Measurements from ENCODE around the gene ARAP3.

ARAP3 gene

DNA sequence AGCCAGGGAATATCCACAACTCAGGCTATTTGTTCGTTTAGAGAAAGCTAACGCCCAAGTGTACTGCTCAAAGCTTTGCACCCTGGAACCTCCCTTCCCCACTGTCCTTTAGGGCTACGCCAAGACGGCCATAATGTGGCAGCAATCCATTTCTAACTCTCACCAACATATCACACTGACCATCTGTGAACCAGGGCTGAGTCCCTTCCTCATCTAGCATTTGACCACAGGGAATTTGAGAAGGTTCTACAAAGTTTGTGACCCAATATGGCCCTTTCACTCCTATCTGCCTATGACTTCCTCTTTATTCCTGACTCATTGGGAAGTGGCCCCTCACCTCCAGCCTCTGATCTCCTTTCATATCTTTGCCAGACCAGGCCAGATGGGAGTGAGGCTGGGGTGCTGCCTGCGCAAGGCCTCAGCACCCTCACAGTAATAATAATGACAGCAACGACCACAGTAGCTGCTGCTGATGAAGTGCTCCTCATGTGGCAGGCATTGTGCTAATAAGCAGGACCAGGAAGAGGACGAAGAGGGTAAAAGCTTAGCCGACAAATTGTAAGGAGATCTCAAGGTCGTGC is 9.3 kb upstream of the ARAP3 start:
- no peak for TF ChIP-seq ZFX (IDR thresholded peaks at IDR 0.05; ENCODE audit: borderline replicate concordance)
- TF ChIP-seq, protein P1, sequence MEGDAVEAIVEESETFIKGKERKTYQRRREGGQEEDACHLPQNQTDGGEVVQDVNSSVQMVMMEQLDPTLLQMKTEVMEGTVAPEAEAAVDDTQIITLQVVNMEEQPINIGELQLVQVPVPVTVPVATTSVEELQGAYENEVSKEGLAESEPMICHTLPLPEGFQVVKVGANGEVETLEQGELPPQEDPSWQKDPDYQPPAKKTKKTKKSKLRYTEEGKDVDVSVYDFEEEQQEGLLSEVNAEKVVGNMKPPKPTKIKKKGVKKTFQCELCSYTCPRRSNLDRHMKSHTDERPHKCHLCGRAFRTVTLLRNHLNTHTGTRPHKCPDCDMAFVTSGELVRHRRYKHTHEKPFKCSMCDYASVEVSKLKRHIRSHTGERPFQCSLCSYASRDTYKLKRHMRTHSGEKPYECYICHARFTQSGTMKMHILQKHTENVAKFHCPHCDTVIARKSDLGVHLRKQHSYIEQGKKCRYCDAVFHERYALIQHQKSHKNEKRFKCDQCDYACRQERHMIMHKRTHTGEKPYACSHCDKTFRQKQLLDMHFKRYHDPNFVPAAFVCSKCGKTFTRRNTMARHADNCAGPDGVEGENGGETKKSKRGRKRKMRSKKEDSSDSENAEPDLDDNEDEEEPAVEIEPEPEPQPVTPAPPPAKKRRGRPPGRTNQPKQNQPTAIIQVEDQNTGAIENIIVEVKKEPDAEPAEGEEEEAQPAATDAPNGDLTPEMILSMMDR (IDR thresholded peaks at IDR 0.05): no peak
- no peak overlapping the region for H3K27ac ChIP-seq

DNA sequence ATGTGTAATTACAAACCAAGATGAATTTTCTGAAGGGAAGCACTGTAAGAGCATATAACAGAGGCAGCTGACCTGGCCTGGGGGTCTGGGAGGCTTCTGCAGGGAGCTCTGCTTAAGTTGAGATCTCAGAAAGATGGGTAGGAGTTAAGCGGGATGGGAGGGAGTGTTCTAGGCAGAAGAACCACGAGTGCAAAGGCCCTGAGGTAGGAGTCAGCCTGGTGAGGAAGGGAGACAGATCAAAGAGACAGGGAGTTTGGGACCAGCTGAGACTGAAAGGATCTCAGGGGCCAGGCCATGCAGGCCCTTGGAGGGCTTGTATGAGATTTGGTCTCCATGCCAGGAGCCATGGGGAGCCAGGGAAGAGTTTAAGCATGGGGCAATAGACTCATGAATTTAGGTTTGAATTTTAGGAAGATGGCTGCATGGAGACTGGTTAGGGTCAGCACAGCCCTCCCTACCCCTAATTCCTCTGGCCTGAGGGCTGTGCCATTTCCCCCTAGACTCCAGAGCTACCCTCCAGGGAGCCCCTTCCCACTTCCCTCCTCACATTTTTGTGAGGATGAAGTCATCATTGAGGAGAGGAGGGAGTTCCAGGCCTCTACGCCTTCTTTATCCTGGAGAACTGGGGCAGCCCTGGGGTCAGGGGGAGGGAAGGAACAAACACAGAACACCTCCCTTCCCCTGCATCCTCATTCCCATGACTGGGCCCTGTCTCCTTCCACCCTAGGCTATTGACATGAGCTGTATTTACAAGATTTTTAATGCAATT is 4.8 kb upstream of the ARAP3 start:
- TF ChIP-seq, protein P1 (IDR thresholded peaks at IDR 0.05): no peak
- no peak for TF ChIP-seq ZFX (IDR thresholded peaks at IDR 0.05; ENCODE audit: borderline replicate concordance)
- no peak overlapping the region for H3K27ac ChIP-seq

DNA sequence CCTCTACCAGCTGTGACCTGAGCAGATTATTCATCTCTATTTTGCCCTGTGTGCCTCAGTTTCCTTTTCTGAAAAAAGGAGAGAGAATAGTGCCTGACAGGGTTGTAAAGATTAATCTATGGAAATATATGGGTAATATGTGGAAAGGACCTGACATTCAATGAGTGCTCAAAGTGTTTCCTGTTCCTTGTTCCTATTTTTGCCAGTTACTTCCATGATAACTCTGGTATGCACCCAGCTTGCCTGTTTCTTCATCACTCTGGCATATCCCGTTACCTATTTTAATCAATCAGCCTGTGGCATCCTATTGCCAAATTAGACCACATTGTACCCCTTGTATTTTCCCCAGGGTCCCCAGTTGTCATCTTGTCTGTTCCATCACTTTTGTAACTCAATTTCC is 3.6 kb upstream of the ARAP3 start:
- no peak overlapping the region for H3K27ac ChIP-seq
- TF ChIP-seq, protein P1 (IDR thresholded peaks at IDR 0.05): no peak
- no peak for TF ChIP-seq ZFX (IDR thresholded peaks at IDR 0.05; ENCODE audit: borderline replicate concordance)

DNA sequence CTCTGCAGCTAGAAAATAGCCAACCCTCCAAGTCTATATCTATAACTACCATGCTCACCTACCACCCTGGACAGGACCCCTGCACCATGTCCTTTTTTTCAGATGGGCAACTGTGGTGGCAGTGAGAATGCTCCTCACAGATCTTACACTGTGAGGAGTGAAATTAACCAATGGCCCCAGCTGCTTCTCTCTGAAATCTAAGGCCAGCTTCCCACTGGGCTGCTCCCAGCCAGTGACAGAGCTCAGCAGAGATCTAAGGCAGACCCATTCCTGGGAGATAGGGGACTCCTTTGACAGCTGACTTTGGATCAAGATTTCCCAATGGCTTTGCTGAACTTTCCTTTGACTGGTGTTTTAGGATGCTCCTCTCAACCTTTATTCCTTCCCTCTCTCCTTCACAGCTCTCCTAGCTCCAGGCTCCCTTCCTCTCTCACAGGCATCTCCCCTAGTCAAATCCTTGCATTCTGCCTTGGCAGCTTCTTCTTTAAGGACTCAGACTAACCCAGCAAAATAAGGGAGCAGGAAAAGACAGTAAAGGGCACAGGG is 1.6 kb upstream of the ARAP3 start:
- no peak for TF ChIP-seq ZFX (IDR thresholded peaks at IDR 0.05; ENCODE audit: borderline replicate concordance)
- TF ChIP-seq, protein P1 (IDR thresholded peaks at IDR 0.05): no peak
- no peak overlapping the region for H3K27ac ChIP-seq

DNA sequence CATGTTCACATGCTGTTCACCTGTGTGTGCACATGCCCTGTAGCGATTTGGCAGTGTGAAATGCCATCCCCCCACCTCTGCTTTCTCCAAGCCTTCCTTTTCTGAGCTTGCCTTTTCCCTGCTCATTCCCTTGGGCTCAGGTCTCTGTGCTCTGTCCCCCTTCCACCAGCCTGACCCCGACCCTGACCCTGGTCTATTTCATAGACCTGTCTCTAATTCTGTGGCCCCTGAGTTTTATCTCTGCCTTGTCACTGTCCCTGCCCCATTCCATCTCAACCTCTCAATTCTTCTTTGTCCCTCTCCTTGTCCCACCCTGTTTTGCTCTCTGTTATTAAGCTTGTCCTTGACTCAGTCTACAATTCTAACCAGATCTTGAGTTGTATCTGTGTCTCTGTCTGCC is 735 bp downstream of the ARAP3 start:
- H3K27ac ChIP-seq: no peak overlapping the region
- TF ChIP-seq ZFX (IDR thresholded peaks at IDR 0.05; ENCODE audit: borderline replicate concordance): no peak
- TF ChIP-seq, protein P1 (IDR thresholded peaks at IDR 0.05): no peak

DNA sequence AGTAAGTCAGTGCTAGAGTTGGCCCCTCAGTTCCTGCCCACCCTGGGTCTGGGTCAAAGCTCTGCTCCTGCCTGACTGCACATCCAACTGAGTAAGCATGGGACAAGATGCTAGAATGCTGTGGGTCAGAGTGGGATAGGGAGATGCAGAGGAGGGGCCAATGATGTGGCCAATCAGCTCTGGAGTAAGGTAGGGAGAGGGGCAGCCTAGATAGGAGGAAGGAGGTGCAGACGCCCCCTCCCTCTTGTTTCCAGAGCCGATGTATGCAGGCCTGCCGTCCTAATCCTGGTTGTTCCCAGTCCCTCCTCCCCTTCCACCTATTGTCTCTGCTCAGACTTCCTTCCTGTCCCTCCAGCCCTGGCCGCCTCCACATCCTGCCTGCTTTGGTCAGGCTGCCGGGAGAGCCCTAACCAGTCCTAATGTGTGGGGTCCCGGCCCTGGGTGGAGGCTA is 1.3 kb downstream of the ARAP3 start:
- no peak overlapping the region for H3K27ac ChIP-seq
- no peak for TF ChIP-seq ZFX (IDR thresholded peaks at IDR 0.05; ENCODE audit: borderline replicate concordance)
- TF ChIP-seq, protein P1 (IDR thresholded peaks at IDR 0.05): no peak

DNA sequence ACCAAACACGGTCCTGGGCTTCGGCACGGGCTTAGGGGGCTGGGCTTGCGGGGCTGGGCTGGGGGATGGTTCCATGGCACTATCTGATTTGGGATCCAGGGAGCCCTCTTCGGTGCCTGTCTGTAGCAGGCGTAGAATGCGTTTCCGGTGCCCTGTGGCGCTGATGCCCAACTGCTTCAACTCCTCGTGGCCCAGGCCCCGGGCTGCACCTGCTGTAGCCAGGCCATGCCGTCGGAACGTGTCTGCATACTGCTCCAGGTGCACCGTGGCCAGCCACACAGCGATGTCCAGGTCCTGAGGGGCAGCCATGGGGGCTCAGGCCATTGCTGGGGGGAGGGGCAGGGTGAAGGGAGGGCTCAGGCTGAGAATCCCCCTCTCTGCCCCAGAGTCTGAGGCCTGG is 1.9 kb downstream of the ARAP3 start:
- H3K27ac ChIP-seq: no peak overlapping the region
- TF ChIP-seq ZFX (IDR thresholded peaks at IDR 0.05; ENCODE audit: borderline replicate concordance): no peak
- TF ChIP-seq, protein P1 (IDR thresholded peaks at IDR 0.05): no peak

Measured in 22Rv1 (cell line).